K562 (cell line): ENCODE data around the gene HOXD12. TPM values are rescaled to one million over a fixed set of nuclear protein-coding genes. Genes with fewer than 3 reads are reported as not detected.

Source experiments
- ATAC-seq: fragments of 200-7000 bp; cut with Tn5 transposase; 3 replicates; pipeline ENCODE4 v1.9.1; 2020; ENCODE audit warnings: moderate library complexity
- BruUV-seq: library from RNA; stranded (reverse); fragments of 400-500 nt; replicated peaks from 2 replicates; lab custom pipeline; 2021; lab: Mats Ljungman, UMichigan
- CTCF ChIA-PET: fragments of 300-600 bp; formaldehyde crosslinking; extraction: SDS; loops from one replicate; lab custom pipeline; 2021; ENCODE audit warnings: low intra/inter-chr PET ratio; lab: Yijun Ruan, JAX
- POLR2A ChIA-PET: fragments of 300-600, 350-650 bp; sonication (Branson Sonifier 250); formaldehyde crosslinking; extraction: SDS; loops from one replicate; lab custom pipeline; 2021; ENCODE audit warnings: antibody characterized with exemption, inconsistent platforms; lab: Yijun Ruan, JAX
- DNase-seq, 4 experiments: peaks; one replicate each; pipeline versions ENCODE4 v3.0.0 to v3.0.0-alpha.2; 2011 to 2018; ENCODE audit warnings: low spot score in 3 of 4, mixed read lengths in 3 of 4; ENCODE audit errors: extremely low read depth in 1 of 4
- FAIRE-seq: peaks from 2 replicates; lab custom pipeline; 2011; peaks lifted over from hg19 to GRCh38; lab: Jason Lieb, UNC
- H2AFZ ChIP-seq: 2 replicates; pipeline ENCODE4 v1.6.0; 2011; ENCODE audit warnings: low read depth, low read length, control low read depth, inconsistent platforms
- H3K27ac ChIP-seq: fragments of 200-600 bp; 3 replicates; pipeline ENCODE4 v1.8.0; 2011; ENCODE audit warnings: low read depth, mild to moderate bottlenecking, control low read depth, inconsistent platforms, low read length, moderate library complexity, mixed read lengths; ENCODE audit errors: extremely low read depth
- H3K27me3 ChIP-seq, 2 experiments: fragments of 300-600 bp in 1 of 2; 2 replicates in 1 of 2; 3 replicates in 1 of 2; pipeline versions ENCODE4 v1.6.0 to v1.8.0; 2011; ENCODE audit warnings: inconsistent platforms in 2 of 2, low read length in 2 of 2, mild to moderate bottlenecking in 1 of 2, mixed read lengths in 1 of 2, moderate library complexity in 1 of 2; ENCODE audit not compliant: control insufficient read depth in 2 of 2, insufficient read depth in 2 of 2
- H3K36me3 ChIP-seq: fragments of 300-600 bp; 3 replicates; pipeline ENCODE4 v1.8.0; 2011; ENCODE audit warnings: mild to moderate bottlenecking, low read length, inconsistent platforms; ENCODE audit not compliant: control insufficient read depth, insufficient read depth
- H3K4me1 ChIP-seq, 2 experiments: fragments of 200-600 bp in 1 of 2; replicated peaks in 1 of 2; 2 replicates in 1 of 2; 3 replicates in 1 of 2; pipeline versions ENCODE4 v1.5.1 to v1.8.0; 2011; ENCODE audit warnings: inconsistent platforms in 2 of 2, low read length in 2 of 2, mild to moderate bottlenecking in 1 of 2, mixed read lengths in 1 of 2, moderate library complexity in 1 of 2; ENCODE audit not compliant: control insufficient read depth in 2 of 2, insufficient read depth in 2 of 2
- H3K4me2 ChIP-seq: 2 replicates; pipeline ENCODE4 v1.6.1; 2011; ENCODE audit warnings: low read length, control low read depth, inconsistent platforms, mixed read lengths; ENCODE audit not compliant: insufficient read depth
- H3K4me3 ChIP-seq: fragments of 200-600 bp; sonication (generic), shearing (Covaris generic); 2 replicates; pipeline ENCODE4 v1.5.1; 2016; ENCODE audit warnings: control low read depth, inconsistent platforms
- H3K79me2 ChIP-seq: fragments of 200-600 bp; 3 replicates; pipeline ENCODE4 v1.8.0; 2011; ENCODE audit warnings: low read length, inconsistent platforms; ENCODE audit not compliant: control insufficient read depth, insufficient read depth
- H3K9ac ChIP-seq, 2 experiments: 2 replicates each; pipeline versions ENCODE4 v1.6.0 to v1.6.1; 2011; ENCODE audit warnings: low read depth in 2 of 2, low read length in 2 of 2, control low read depth in 1 of 2, inconsistent platforms in 1 of 2, mild to moderate bottlenecking in 1 of 2, mixed read lengths in 1 of 2; ENCODE audit not compliant: insufficient read depth in 1 of 2
- H3K9me1 ChIP-seq: one replicate; pipeline ENCODE4 v1.6.0; 2011; ENCODE audit warnings: inconsistent platforms, mild to moderate bottlenecking, low read length, moderate library complexity; ENCODE audit not compliant: control insufficient read depth, insufficient read depth
- H3K9me3 ChIP-seq: replicated peaks from 2 replicates; pipeline ENCODE4 v1.5.1; 2011; ENCODE audit warnings: low read depth, low read length, inconsistent platforms; ENCODE audit not compliant: control insufficient read depth, insufficient read depth
- H4K20me1 ChIP-seq: replicated peaks from 2 replicates; pipeline ENCODE4 v1.6.1; 2011; ENCODE audit warnings: low read length, inconsistent platforms, mixed read lengths; ENCODE audit not compliant: control insufficient read depth, insufficient read depth
- DIDO1 ChIP-seq: fragments of 450-650 bp; IDR thresholded peaks from 2 replicates; pipeline ENCODE4 v1.6.1; 2016; ENCODE audit warnings: low read depth, missing biosample characterization, missing genetic modification characterization
- ID3 ChIP-seq, 2 experiments: fragments of 250-450 bp in 1 of 2; fragments of 450-650 bp in 1 of 2; sonication (Bioruptor Pico) in 1 of 2; IDR thresholded peaks; 2 replicates each; pipeline versions ENCODE4 v1.6.1 to v1.8.0; 2016 to 2021; ENCODE audit warnings: mild to moderate bottlenecking in 2 of 2, moderate library complexity in 2 of 2, missing compliant biosample characterization in 1 of 2, missing genetic modification characterization in 1 of 2
- MBD2 ChIP-seq: sonication (generic); IDR thresholded peaks from 2 replicates; pipeline ENCODE4 v1.6.1; 2016; ENCODE audit warnings: low read depth, borderline replicate concordance
- NRF1 ChIP-seq, 2 experiments: fragments of 450-650 bp; IDR thresholded peaks in 1 of 2; conservative IDR thresholded peaks in 1 of 2; 2 replicates each; pipeline ENCODE4 v1.6.1; 2014; ENCODE audit warnings: mild to moderate bottlenecking in 2 of 2
- SFPQ ChIP-seq: fragments of 200-400 bp; formaldehyde crosslinking; IDR thresholded peaks from 2 replicates; pipeline ENCODE4 v1.6.1; 2017; ENCODE audit warnings: mild to moderate bottlenecking, low read depth, low read length, moderate library complexity
- ZNF175 ChIP-seq: fragments of 200-800 bp; sonication (Bioruptor generic); IDR thresholded peaks from 2 replicates; pipeline ENCODE4 v1.6.1; 2016; ENCODE audit warnings: low read depth, mild to moderate bottlenecking, missing genetic modification characterization, missing compliant biosample characterization
- ZNF274 ChIP-seq: IDR thresholded peaks from 2 replicates; pipeline ENCODE4 v1.6.1; 2011; ENCODE audit warnings: low read depth, mild to moderate bottlenecking, low read length, moderate library complexity, borderline replicate concordance
- ZNF384 ChIP-seq: IDR thresholded peaks from 2 replicates; pipeline ENCODE4 v1.6.1; 2012; ENCODE audit warnings: low read depth, low read length, improper control_type of control experiment
- ZNF696 ChIP-seq: fragments of 250-450 bp; sonication (Bioruptor Pico); conservative IDR thresholded peaks from 2 replicates; pipeline ENCODE4 v1.4.0; 2020; ENCODE audit warnings: mild to moderate bottlenecking, moderate library complexity
- WGBS: fragments of 100-300 bp; shearing (Covaris generic); methylation state at CpG from one replicate; pipeline ENCODE4 v1.1.6; 2016; ENCODE audit warnings: low coverage, mixed read lengths; ENCODE audit not compliant: insufficient coverage; ENCODE audit errors: missing lambda C conversion rate; 5-methylcytosine and 5-hydroxymethylcytosine counted together
- in situ Hi-C: fragments of 300-500 bp; cut with MboI; formaldehyde crosslinking; loops from 4 replicates; pipeline ENCODE4 v1.15.0; 2018; ENCODE audit warnings: inconsistent platforms, mixed read lengths
- intact Hi-C: fragments of 100-400 bp; cut with micrococcal nuclease; formaldehyde crosslinking; loops from 2 replicates; pipeline ENCODE4 v1.14.2; 2022
- polyA plus RNA-seq, 8 experiments: library from polyadenylated mRNA; depleted of rRNA in 4 of 8; stranded (reverse) in 5 of 8; unstranded in 3 of 8; fragments of >200 nt; fragmentation: Nextera tagmentation in 2 of 8; fragmentation: Illumina TruSeq in 1 of 8; extraction: Ambion mirVana in 2 of 8; extraction: Trizol in 1 of 8; gene quantifications; 2 replicates each; pipeline versions ENCODE4 v1.2.1 to v1.2.3, GENCODE V29; 2011 to 2014; ENCODE audit warnings: inconsistent platforms in 1 of 8, missing spikeins in 1 of 8
- total RNA-seq, 7 experiments: library from RNA; depleted of rRNA in 6 of 7; stranded (reverse); fragments of >200 nt in 6 of 7; fragmentation: Illumina TruSeq in 2 of 7; extraction: Trizol in 2 of 7; gene quantifications; 2 replicates each; pipeline versions ENCODE4 v1.2.1 to v1.2.3, GENCODE V29; 2011 to 2021; ENCODE audit warnings: low replicate concordance in 1 of 7

The HOXD12 gene
- total and polyA plus RNA-seq, 9 of the 15 experiments (the other 6 are each of a cell fraction or from before 2014, with no cell fraction given) = not detected

GRCh38 chr2:176121190-176122051 lies 21.8 kb downstream of the HOXD12 start:
- POLR2A ChIA-PET = no interaction called here
- ATAC-seq (no peak), FAIRE-seq (no peak), DNase-seq (no peak)
- Histone ChIP-seq H4K20me1 (peaks cover 3% of the 10 kb centered on the region; the same call in 1 of the 2 replicates), H3K27ac (no peak overlapping the region), H3K4me3 (no peak overlapping the region), H3K27me3 (peaks cover 79 to 82% of the 10 kb centered on the region in 2 experiments), H3K4me1 (peaks cover 0 to 25% of the 10 kb centered on the region in 2 experiments; a peak in 2 of 5 replicates), H3K9me1 (no peaks in the 10 kb centered on the region), H3K9ac (no peak overlapping the region), H3K36me3 (no peaks in the 10 kb centered on the region), H3K79me2 (no peaks in the 10 kb centered on the region), H3K4me2 (no peak overlapping the region), H3K9me3 (no peaks in the 10 kb centered on the region), H2AFZ (no peak overlapping the region)
- in situ Hi-C loops (no loop called here), intact Hi-C loops (no loop called here)
- CTCF ChIA-PET = no interaction called here
- WGBS = 24% methylated on average over 43 of the region's 53 CpGs
- TF ChIP-seq ZNF384 (no peak), MBD2 (no peak), SFPQ (no peak), ZNF696 (CRISPR knock-in tag) (no peak), DIDO1 (tag) (no peak), NRF1 (conservative IDR thresholded peaks at IDR 0.05 in 1 of 2, IDR thresholded peaks at IDR 0.05 in 1 of 2) (no peak), ZNF274 (no peak), ZNF175 (CRISPR knock-in tag) (no peak), ID3 (CRISPR knock-in tag; IDR thresholded peaks at IDR 0.05) (no peak), ID3 (tag; IDR thresholded peaks at IDR 0.05) (no peak)
- no TSS peak for BruUV-seq
